Activated T-cell treated with anti-CD3 and anti-CD28 coated beads, Interleukin-2, amount 50 U/mL, for 24 hours (primary cell): ENCODE data around the gene PREB.

Source experiments
- DNase-seq: peaks from one replicate; pipeline ENCODE4 v3.0.0-alpha.2; 2020
- H3K27ac Mint-ChIP-seq: 2 replicates; pipeline ENCODE4 v1.8.0; 2020; ENCODE audit warnings: mild to moderate bottlenecking, mixed read lengths
- H3K27me3 Mint-ChIP-seq: 2 replicates; pipeline ENCODE4 v1.8.0; 2020; ENCODE audit warnings: mixed read lengths
- H3K36me3 Mint-ChIP-seq: 2 replicates; pipeline ENCODE4 v1.8.0; 2020; ENCODE audit warnings: low read depth, mixed read lengths
- H3K4me1 Mint-ChIP-seq: 2 replicates; pipeline ENCODE4 v1.8.0; 2020; ENCODE audit warnings: low read depth, mixed read lengths
- H3K4me3 Mint-ChIP-seq: 2 replicates; pipeline ENCODE4 v1.8.0; 2020; ENCODE audit warnings: mild to moderate bottlenecking, moderate library complexity, mixed read lengths
- H3K9me3 Mint-ChIP-seq: 2 replicates; pipeline ENCODE4 v1.8.0; 2020; ENCODE audit warnings: mixed read lengths

The PREB gene

DNA sequence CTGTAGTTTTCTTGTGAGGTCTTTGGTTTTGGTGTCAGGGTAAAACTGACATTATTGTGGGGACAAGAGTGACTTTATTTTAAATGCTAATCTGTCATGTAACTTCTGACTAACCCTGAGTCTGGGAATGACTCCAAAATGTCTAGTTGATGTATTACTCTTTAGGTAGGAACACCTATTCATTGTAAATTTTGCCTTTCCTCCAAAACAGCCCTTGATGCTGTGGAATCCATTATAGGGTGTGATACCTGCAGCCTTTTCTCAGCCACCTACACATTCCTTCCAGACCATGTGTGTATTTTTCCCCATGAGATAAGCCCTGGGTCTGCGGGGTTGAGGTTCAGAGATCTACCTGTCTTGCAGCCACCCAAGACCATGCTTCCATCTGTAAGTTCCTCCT lies 8.8 kb upstream of the PREB start:
- Mint-ChIP-seq H3K9me3 (peaks cover 3% of the 10 kb centered on the region), H3K27ac (no peak overlapping the region), H3K27me3 (peaks cover 6% of the 10 kb centered on the region), H3K4me3 (no peak overlapping the region), H3K4me1 (no peaks in the 10 kb centered on the region), H3K36me3 (no peaks in the 10 kb centered on the region)
- DNase-seq = no peak

GRCh38 chr2:27139310-27139709 lies 4.9 kb upstream of the PREB start, which contains the start of gene PRR30:
Gene PRR30, minus strand, starts transcription at chr2:27139410. Its CDS starts 1,081 bp downstream, at chr2:27138329.
- peaks cover 6% of the 10 kb centered on the region for H3K27me3 Mint-ChIP-seq
- H3K27ac Mint-ChIP-seq = no peak within 1 kb of the TSS
- peaks cover 2% of the 10 kb centered on the region for H3K36me3 Mint-ChIP-seq
- H3K4me1 Mint-ChIP-seq = peaks cover 4% of the 10 kb centered on the region
- peaks cover 3% of the 10 kb centered on the region for H3K9me3 Mint-ChIP-seq
- H3K4me3 Mint-ChIP-seq = no peak within 1 kb of the TSS
- no peak for DNase-seq

- peaks cover 10% of the 10 kb centered on the region for H3K4me1 Mint-ChIP-seq
- H3K27ac Mint-ChIP-seq = no peak overlapping the region
- DNase-seq = no peak
- H3K4me3 Mint-ChIP-seq = no peak overlapping the region
- peaks cover 2% of the 10 kb centered on the region for H3K27me3 Mint-ChIP-seq
- peaks cover 3% of the 10 kb centered on the region for H3K9me3 Mint-ChIP-seq
- H3K36me3 Mint-ChIP-seq = peaks cover 11% of the 10 kb centered on the region
Measured at GRCh38 chr2:27138111-27138510, 3.7 kb upstream of the PREB start.

DNA sequence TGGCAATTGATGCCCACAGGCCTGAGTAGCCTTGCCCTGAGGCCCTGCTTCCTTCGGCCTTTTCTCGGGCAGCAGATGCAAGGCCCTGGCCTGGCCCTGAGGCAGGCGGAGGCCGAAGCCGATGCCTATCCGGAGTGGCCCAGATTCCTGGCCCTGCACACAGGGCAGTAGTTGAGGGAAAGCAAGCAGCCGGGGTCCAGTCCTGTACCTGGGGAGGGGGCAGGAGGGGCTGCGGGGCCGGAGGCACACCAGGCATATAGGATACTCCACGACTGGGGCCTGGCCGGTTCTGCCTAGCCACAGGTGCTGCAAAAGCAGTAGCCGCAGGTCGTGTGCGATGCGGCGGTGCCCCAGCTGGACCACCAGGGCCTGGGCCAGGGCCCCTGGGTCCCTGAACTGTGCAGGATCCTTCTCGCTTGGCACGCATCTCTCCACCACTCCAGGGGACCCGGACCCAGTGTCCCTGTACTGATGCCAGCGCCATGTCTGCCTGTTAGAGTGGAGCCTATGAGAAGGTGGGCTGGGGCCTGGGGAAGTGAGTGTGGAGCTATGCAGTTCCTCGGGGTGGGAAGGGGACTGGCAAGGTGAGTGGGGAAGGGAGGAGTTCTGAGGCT lies 3.0 kb upstream of the PREB start:
- no peaks in the 10 kb centered on the region for H3K9me3 Mint-ChIP-seq
- H3K27ac Mint-ChIP-seq = no peak overlapping the region
- H3K4me3 Mint-ChIP-seq = no peak overlapping the region
- H3K27me3 Mint-ChIP-seq = no peaks in the 10 kb centered on the region
- H3K36me3 Mint-ChIP-seq = peaks cover 18% of the 10 kb centered on the region
- H3K4me1 Mint-ChIP-seq = peaks cover 17% of the 10 kb centered on the region
- DNase-seq = no peak

GRCh38 chr2:27136751-27137150 lies 2.3 kb upstream of the PREB start:
- Mint-ChIP-seq H3K4me1 (peaks cover 18% of the 10 kb centered on the region), H3K27me3 (no peaks in the 10 kb centered on the region), H3K9me3 (no peaks in the 10 kb centered on the region), H3K36me3 (peaks cover 25% of the 10 kb centered on the region), H3K27ac (no peak overlapping the region), H3K4me3 (no peak overlapping the region)
- no peak for DNase-seq

GRCh38 chr2:27135478-27135955 lies 1.1 kb upstream of the PREB start:
- no peaks in the 10 kb centered on the region for H3K27me3 Mint-ChIP-seq
- H3K4me3 Mint-ChIP-seq = peak overlapping the region; percentile 93
- no peaks in the 10 kb centered on the region for H3K9me3 Mint-ChIP-seq
- H3K27ac Mint-ChIP-seq = peak overlapping the region; percentile 98
- peaks cover 37% of the 10 kb centered on the region for H3K36me3 Mint-ChIP-seq
- DNase-seq = no peak
- H3K4me1 Mint-ChIP-seq = peaks cover 18% of the 10 kb centered on the region

DNA sequence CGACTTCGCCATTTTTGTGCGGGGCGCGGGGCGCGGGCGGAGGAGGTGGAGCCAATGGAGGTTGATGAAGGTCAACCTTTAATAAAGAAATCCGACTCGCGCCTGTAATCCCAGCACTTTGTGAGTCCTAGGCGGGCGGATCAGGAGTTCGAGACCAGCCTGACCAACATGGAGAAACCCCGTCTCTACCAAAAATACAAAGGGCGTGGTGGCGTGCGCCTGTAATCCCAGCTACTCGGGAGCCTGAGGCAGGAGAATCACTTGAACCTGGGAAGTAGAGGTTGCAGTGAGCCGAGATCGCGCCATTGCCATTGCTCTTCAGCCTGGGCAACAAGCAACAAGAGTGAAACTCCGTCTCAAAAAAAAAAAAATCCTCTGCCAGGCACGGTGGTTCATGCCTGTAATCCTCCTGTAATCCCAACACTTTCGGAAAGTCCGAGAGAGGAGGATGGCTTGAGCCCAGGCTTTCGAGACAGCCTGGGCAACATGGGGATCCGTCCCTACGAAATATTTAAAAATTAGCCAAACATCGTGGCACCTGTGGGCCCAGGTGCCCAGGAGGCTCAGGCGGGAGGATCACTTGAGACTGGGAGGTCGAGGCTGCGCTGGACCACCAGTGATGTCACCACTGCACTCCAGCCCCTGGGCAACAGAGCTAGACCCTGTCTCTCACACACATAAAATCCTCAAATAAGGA lies 493 bp upstream of the PREB start:
- DNase-seq = no peak

GRCh38 chr2:27133195-27133875 lies 1.1 kb downstream of the PREB start:
- peaks cover 58% of the 10 kb centered on the region for H3K36me3 Mint-ChIP-seq
- DNase-seq = peak; percentile 46
- no peaks in the 10 kb centered on the region for H3K27me3 Mint-ChIP-seq
- no peaks in the 10 kb centered on the region for H3K9me3 Mint-ChIP-seq
- peak overlapping the region; percentile 93 for H3K4me3 Mint-ChIP-seq
- peak overlapping the region; percentile 98 for H3K27ac Mint-ChIP-seq
- peaks cover 18% of the 10 kb centered on the region for H3K4me1 Mint-ChIP-seq

More for the DNA sequence above, 493 bp upstream of the PREB start:
- Mint-ChIP-seq H3K27ac (peak overlapping the region; percentile 98), H3K9me3 (no peaks in the 10 kb centered on the region), H3K27me3 (no peaks in the 10 kb centered on the region), H3K4me1 (peaks cover 18% of the 10 kb centered on the region), H3K36me3 (peaks cover 43% of the 10 kb centered on the region), H3K4me3 (peak overlapping the region; percentile 93)

GRCh38 chr2:27131429-27131828 lies 3.0 kb downstream of the PREB start:
- H3K4me3 Mint-ChIP-seq = no peak overlapping the region
- peaks cover 58% of the 10 kb centered on the region for H3K36me3 Mint-ChIP-seq
- peaks cover 18% of the 10 kb centered on the region for H3K4me1 Mint-ChIP-seq
- H3K27ac Mint-ChIP-seq = peak overlapping the region; percentile 68
- no peaks in the 10 kb centered on the region for H3K9me3 Mint-ChIP-seq
- DNase-seq = no peak
- no peaks in the 10 kb centered on the region for H3K27me3 Mint-ChIP-seq

- peak overlapping the region; percentile 57 for H3K27ac Mint-ChIP-seq
- no peaks in the 10 kb centered on the region for H3K9me3 Mint-ChIP-seq
- peaks cover 18% of the 10 kb centered on the region for H3K4me1 Mint-ChIP-seq
- H3K4me3 Mint-ChIP-seq = no peak overlapping the region
- no peaks in the 10 kb centered on the region for H3K27me3 Mint-ChIP-seq
- no peak for DNase-seq
- H3K36me3 Mint-ChIP-seq = peaks cover 58% of the 10 kb centered on the region
Measured at GRCh38 chr2:27130396-27130795, 4.0 kb downstream of the PREB start.

DNA sequence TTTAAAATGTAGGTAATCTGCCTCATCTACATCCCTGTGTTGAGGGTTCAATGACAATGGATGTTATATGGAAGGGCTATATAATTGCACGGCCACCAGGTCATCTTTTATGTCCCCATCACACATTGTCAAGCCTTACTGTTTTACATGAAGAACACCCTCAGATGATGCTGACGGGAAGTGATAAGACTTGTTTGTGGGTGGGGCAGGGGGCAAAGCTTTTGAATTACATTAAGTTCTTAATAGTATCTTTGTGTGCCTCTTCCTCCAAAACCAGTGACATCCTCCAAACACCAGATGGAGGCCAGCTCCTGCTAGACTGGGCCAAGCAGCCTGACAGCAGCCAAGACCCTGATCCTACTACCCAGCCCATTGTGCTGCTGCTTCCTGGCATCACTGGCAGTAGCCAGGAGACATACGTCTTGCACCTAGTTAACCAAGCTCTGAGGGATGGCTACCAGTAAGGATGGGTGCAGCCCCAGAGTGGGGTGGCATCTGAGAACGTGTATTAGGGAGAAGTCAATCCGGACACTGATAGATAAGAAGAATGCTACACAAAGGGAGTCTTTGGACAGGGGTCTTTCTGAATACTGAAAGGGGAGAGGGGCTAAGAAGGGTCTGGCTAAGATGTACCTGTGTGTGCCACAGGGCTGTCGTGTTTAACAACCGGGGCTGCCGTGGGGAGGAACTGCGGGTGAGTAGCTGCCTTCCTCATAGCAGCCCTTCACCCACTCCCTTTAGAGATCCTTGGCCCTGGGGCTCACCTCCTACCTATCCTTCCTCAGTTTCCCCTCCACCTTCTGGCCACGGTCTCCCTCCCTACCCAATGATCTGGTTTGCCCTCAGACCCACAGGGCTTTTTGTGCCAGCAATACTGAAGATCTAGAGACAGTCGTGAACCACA lies 5.5 kb downstream of the PREB start:
- Mint-ChIP-seq H3K4me1 (peaks cover 18% of the 10 kb centered on the region), H3K27me3 (no peaks in the 10 kb centered on the region), H3K36me3 (peaks cover 55% of the 10 kb centered on the region), H3K4me3 (no peak overlapping the region), H3K9me3 (no peaks in the 10 kb centered on the region), H3K27ac (no peak overlapping the region)
- DNase-seq = no peak

- no peaks in the 10 kb centered on the region for H3K9me3 Mint-ChIP-seq
- no peak for DNase-seq
- no peak overlapping the region for H3K4me3 Mint-ChIP-seq
- peaks cover 17% of the 10 kb centered on the region for H3K4me1 Mint-ChIP-seq
- H3K27me3 Mint-ChIP-seq = no peaks in the 10 kb centered on the region
- H3K36me3 Mint-ChIP-seq = peaks cover 46% of the 10 kb centered on the region
- H3K27ac Mint-ChIP-seq = no peak overlapping the region
Measured at GRCh38 chr2:27127883-27128667, 6.4 kb downstream of the PREB start.

- Mint-ChIP-seq H3K36me3 (peaks cover 28% of the 10 kb centered on the region), H3K27me3 (no peaks in the 10 kb centered on the region), H3K4me1 (peaks cover 11% of the 10 kb centered on the region), H3K27ac (peak overlapping the region; percentile 32), H3K9me3 (no peaks in the 10 kb centered on the region), H3K4me3 (no peak overlapping the region)
- no peak for DNase-seq
Measured at GRCh38 chr2:27126252-27126710, 8.2 kb downstream of the PREB start.
